Right lung (tissue), 5 donors: ENCODE results near the gene NDUFV2. TPM values are rescaled to one million over a fixed set of nuclear protein-coding genes. Genes with fewer than 3 reads are reported as not detected.

Experiments used
- DNase-seq, 2 donors: peaks; one replicate each; pipeline ENCODE4 v3.0.0-alpha.2; 2013
- polyA plus RNA-seq, 5 donors: library from polyadenylated mRNA; unstranded; fragments of 120-200 nt; gene quantifications; one replicate each; pipeline versions ENCODE4 v1.2.1 to v1.2.3, GENCODE V29; 2013; ENCODE audit warnings: inconsistent platforms in 1 of 5, low replicate concordance in 1 of 5; ENCODE audit not compliant: insufficient read length in 5 of 5, insufficient read depth in 1 of 5

Gene NDUFV2
- polyA plus RNA-seq, 5 donors = 87.4 to 122 (median 101) TPM

DNA sequence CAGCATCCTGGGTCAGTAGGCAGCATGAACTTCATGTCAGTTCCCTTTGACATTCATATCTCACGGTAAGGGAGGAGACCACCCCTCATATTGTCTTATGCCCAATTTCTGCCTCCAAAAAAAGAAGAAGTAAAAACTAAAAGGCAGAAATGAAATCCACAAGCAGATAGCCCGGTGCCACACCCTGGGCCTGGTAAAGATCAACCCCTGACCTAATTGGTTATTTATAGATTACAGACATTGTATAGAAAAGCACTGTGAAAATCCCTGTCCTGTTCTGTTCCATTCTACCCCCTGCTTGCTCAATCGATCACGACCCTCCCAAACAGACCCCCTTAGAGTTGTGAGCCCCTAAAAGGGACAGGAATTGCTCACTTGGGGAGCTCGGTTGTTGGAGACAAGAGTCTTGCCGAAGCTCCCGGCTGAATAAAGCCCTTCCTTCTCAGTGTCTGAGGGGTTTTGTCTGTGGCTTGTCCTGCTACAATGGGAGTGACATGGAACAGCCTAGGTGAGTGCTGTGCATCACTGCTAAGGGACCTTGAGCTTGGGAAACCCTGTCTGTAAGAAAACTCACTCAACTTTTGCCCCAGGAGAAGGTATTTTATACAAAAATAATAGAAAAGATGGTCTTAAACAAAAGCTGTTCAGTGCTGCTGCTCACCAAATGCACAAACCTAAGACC lies 11.1 kb downstream of the NDUFV2 start:
- no peak for DNase-seq

DNA sequence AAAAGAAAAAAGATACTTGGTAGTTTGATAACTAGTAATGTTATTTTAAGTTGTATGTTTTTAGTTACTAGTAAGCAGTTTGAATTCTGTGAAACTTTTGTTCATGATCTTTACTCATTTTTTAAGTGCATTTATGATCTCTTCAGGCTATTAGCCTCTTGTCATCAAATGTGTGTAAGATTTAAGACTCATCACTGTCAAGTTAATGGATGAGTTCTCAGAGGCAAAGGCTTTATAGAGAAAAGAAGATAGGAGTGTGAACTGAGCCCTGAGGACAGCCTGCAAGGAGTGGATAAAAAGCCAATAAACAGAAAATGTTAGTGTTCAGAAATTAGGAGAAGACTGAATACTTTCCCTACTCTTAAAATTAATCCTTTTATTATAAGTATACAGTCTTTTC lies 13.5 kb downstream of the NDUFV2 start:
- no peak for DNase-seq

DNA sequence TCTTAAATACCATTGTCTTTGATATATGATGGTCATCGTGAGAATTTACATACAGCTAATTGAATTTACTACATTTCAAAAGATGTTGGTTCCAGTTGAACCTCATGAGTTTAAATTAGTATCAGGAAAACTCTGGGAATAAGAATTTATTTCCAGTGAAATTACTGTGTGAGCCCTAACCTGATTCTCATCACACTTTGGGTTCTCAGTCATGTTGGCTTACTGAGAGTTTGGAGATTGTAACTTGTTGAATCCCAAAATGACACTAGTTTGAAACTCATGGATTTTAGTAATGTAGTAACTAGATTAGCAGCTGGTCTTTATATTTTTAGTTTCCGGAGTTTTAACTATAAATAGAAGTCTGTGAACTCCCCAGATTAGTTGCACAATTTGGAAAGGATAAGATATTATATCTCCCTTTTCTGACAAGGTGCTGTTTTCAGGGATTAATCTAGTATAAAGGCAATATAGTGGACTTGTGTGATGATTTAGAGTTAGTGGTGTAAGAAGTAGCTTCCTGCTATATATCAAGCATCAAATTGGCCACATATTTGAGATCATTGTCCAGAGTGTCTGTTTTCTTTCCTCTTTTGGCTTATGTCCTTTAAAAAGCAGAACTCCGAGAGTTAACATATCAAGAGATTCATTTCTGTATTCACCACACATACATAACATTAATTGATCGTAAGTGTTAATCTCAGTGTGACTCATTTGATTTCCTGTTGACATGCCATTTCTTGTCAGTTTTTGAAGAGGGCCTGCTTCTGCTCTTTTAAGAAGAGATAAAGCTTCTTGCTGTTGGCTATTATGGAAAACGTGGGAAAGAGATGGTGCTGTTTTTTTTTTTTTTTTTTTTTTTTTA lies 15.7 kb downstream of the NDUFV2 start:
- no peak for DNase-seq

DNA sequence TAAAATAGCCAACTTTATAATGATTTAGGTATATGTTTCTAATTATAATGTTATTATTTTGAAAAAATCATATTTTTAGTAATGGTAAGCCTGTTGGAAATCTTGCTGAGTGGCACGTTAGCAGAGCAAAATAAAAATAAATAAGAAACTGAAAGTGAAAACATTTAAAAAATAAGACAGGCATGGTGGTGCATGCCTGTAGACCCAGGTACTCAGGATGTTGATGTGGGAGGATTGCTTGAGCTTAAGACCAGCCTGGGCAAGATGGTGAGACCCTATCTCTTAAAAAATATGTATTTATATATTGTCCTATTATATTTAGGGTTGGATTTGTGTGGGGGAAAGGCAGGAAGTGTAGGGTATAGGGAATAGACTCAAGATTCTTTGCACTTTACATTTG lies 18.3 kb downstream of the NDUFV2 start:
- DNase-seq = no peak

DNA sequence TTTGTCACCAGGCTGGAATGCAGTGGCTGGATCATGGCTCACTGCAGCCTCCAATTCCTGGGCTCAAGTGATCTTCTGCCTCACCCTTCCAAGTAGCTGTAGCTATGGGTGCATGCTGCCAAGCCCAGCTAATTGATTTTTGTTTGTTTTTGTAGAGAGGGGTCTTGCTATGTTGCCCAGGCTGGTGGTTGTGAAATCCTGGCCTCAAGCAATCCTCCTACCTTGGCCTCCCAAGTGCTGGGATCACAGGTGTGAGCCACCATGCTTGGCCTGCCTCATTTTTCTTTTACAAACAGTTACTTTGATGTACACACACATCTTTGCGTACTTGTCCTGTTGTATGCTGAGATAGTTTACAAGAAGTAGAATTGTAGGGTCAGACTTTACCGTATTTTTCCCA lies 21.0 kb downstream of the NDUFV2 start:
- no peak for DNase-seq

DNA sequence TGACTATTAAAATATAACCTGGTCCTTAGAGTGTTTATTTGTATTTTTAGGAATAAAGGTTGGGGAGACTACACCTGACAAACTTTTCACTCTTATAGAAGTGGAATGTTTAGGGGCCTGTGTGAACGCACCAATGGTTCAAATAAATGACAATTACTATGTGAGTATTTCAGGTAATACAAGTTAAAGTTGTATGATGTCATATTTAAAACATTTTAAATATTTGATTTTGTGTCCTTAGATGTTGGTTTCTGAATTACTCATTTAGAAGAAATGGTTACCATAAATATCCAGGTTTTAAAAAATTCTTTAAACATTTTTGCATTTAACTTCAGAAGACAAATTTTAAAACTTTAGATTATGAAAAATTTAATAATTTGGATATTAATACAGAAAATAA lies 22.3 kb downstream of the NDUFV2 start:
- DNase-seq = no peak

DNA sequence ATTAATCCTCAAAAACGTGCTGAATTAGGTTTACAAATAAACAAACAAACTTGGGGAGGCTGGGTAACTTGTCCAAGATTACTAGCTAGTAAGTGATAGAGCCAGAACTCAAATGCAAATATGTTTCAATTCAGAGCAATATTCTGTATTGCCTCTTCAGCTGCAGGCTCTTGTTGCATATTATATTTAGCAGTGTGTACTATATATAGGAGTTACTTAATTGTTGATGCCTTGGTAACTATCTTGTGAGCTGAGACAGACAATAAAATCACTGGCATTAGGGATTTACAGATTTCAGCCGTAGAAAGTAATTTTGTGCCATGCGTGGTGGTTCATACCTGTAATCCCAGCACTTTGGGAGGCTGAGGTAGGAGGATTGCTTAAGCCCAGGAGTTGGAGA lies 23.8 kb downstream of the NDUFV2 start:
- DNase-seq = no peak

DNA sequence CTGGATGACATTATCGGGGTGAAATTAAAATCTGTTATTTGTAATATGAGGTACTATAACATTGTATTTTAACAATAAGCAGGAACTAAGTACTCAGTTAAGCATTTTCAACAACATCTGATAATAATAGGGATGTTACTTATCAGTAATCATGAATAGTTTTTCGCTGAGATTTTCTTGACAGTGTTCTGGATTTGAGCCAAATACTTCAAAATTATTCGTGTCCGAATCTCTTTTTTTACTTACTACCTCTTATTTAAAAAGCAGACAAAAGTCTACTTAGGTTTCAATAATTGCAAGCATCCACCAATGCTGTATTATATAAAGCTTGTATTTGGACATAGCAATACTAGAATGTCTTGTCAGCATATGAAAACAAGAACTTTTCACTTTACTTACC lies 27.7 kb downstream of the NDUFV2 start:
- no peak for DNase-seq

DNA sequence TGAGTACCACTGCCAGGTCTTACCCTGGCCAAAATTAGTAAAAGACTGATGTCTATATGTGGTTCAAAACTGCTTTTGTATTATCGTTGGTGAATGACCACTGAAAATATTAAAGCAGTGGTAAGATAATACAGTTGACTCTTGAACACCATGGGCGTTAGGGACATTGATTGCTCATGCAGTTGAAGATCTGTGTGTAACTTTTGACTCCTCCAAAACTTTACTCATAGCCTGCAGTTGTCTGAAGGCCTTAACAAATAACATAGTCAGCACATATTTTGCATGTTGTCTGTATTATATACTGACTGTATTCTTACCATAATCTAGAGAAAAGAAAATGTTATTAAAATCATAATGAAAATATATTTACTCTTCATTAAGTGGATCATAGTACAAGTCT lies 28.3 kb downstream of the NDUFV2 start:
- no peak for DNase-seq

DNA sequence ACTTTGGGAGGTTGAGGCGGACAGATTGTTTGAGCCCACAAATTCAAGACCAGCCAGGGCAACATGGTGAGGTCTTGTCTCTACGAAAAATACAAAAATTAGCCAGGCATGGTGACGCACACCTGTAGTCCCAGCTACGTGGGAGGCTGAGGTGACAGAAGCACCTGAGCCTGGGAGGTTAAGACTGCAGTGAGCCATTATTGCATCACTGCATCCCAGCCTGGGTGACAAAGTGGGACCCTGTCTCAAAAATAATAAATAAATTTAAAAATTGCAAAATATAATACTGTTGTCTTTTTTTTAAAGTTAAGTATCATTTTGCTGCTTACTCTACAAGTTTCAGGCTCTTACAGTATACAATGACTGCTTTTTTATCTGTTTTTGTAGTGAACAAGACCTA lies 30.1 kb downstream of the NDUFV2 start:
- no peak for DNase-seq

DNA sequence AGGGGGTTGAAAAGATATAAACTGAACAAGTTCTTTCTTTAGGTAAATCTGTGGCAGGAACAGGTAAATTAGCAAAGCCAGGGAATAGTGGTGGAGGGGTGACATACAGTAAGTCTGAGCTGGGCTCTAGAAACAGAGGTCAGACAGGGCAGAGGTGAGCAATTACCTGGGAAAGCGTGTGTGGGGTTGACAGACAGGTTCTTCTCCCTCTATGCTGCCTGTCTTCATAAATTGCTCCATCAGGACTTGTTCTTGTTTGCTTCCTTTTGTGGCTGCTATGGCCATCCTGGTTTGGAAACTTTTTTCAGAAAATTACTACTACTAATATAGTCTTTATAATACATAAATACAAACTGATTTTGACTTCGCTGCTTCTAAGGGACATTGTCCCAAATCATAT lies 30.7 kb downstream of the NDUFV2 start:
- no peak for DNase-seq

DNA sequence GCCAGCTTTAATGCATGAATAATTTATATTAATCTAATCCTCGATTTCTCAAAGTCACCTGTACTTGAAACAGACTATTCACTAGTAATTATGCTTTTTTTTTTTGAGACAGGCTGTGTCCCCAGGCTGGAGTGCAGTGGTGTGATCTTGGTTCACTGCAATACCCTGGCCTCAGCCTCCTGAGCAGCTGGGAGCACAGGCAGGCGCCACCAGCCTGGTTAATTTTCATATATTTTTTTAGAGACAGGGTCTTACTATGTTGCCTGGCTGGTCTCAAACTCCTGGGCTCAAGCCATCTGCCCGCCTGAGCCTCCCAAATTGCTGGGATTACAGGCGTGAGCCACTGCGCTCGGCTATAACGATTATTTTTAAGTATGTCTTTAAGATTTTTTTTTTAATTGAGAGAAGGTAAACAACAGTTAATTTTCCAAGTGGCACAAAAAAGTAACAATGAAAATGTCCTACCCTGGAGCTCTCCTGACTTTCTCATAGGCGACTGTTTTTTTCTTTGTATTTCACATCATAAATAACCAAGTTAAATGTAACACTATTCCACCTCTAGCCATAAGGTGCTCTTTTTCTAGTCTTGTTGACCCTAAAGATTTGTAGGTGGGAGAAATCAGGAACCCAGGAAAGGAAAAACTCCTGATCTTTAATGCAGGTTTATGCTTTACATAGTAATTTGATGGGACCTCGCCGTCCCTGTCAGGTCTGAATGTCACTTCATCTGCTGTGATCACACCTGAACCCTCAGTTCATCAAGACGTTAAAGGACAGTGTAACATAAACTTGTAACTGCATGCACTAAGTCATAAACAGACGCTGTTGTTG lies 32.8 kb downstream of the NDUFV2 start:
- DNase-seq = no peak

DNA sequence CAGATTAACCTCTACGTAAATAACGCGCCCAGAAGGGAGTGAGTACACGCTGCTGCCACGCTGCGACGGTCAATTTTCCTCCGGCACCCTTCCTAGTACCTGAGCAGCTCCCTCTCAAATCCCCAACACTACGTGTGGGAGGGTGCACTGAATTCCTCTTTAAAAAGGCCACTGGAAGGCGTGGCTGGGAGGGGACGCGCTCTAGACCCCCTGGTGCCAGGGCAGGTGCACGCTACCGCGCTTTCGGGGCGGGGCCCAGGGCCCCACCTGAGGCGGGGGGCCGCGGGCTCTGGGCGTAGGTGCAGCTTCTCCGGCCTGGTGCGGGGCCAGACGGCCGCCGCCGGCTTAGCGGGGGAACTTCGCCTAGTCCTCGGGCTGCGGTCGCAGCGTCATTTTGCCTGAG lies 33.4 kb downstream of the NDUFV2 start:
- peak in 1 of 2 donors; percentile 18 for DNase-seq

DNA sequence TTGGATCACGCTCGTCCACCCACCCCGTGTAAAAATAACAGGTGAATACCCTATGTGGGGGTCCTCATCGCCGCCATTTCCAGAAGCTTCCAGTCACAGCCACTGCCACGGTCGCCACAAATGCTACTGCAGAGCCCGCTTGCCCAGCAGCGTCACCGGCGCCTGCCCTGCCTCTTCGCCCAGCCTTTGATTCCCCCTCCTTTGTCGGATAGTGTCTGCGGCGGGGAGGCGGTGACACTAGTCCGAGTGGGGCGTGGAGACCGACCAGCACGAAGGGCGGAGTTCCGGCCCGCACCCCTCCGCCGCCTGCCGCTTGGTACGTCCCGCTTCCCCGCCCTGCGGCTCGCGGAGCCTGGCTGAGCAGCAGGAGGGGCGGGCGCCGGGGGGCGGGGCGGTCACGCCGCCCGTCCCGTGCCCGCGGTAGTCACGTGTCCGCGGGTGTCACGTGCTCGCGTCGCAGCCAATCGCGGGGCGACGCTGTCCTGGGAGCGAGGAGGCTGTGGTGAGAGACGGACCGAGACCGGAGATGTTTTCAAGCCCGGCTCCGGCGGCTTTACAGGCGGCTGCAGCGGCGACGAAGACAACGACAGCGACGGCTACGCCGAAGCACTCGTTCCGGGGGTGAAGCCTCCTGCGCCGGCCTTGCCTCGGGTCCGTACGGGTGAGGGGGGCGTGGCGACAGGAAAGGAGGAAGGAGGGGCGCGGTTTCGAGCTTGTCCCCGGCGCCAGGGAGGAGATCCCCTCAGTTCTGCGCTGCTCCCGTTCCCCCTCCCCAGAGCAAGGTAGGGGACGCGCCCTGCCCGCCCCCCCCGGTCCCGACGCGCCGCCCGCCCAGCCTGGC lies 34.0 kb downstream of the NDUFV2 start, which contains the start of gene ANKRD12:
TSS of gene ANKRD12 (plus strand) at position 467 of the 841 bp plus-strand sequence. CDS start 45,652 bp downstream, outside the sequence.
- DNase-seq = peak; percentile 98 to 99

DNA sequence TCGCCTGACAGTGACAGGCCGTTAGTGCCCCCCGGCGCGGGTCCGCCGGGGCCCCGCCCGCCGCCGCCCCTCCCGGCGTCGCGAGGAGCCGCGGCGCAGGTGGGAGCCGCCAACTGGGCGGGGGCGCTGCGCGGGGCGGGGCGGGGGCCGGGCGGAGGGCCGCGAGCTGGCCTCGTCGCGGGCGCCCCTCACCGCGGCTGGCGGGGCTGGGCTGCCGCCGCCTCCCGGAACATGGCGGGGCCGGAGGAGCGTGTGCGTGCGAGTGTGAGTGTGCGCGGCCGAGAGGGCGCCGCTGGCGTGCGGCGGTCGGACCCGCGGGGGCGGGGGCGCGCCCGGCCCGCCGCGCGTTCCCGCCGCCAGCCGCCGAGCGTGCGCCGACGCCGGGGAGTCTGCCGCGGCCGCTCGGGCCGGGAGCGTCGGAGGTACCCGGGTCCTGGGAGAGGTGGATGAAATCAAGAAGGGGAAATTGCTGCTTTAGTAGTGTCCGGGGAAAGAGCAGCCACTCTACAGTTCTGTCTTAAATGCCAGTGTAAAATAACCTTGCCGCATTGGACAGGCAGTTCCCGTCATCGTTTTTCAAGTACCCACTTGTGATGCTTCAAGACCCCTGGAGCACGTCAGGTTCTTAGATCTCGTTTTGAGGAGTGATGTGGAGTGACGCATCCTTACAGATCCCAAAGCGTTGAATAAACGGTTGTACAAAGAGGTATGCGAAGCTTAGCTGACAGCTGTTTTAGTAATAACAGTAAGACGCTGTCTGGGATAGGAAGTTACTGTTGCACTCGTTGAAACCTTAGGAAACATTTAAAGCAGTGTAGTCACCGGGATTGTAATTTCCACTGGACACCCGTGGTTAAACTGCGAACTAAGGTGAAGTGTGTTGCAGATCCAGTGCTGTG lies 34.9 kb downstream of the NDUFV2 start:
- DNase-seq = peak; percentile 60 to 70

DNA sequence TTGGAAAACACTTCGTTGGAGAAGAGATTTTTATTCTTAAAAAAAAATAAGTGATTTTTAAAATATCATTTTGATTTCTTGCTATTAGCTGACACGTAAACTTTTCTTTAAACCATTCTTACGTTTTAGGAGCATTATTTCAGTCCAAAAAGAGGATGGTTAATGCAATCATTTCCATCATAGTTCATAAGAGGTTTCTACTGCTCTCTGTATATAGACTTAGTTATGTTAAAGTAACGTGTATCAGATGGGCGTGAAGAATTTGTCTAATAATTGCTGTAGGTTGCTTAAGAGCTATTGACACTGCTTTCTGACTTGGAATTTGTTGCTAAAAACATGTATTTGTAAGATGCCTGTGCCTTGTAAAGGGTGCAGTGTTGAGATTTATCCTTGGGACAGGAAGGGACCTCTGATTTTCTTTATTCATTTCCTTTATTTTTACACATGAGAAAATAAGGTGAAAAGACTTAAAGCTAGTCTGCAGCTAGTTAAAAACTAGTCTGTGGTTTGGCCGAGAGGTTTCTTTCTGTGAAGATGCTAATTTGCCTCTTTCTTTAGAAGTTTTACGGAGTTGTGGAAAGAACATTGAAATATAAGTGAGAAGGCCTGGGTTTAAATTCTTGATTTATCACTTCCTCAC lies 37.0 kb downstream of the NDUFV2 start:
- no peak for DNase-seq

DNA sequence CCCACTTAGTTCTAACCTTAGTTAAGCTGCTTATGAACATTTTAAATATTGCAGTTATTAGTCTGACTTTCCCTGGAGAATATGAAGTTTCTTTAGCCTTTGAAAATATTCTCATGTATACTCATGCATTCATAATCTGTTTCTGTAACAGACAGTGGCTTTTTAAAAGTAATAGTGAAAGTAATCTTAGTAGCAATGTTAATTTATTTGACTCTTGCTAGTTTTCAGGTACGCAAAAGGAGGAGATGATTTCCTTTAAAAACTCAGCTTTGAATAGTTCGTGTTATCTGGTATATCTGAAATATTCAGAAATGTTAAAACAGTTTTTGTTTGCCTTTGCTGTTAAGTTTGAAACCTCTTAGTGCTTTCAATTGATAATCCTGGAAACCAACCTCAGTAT lies 37.9 kb downstream of the NDUFV2 start:
- DNase-seq = no peak

DNA sequence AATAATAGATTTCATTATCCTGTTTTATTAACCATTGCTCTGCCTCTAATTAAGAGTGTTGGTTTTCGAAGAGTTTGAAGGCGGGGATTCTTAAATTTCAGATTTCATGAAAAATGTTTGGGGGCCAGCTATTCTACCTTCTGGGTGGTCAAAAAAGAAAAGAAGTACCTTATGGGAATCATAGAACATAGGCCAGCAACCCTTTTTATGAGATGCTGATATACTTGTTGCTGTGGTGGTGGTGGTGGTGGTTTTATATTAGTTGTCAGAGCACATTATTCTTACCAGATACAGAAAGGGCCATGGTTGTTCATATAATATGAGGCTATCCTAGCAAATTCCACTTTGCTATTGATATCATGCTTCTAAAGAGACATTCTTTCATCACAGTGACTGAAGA lies 38.5 kb downstream of the NDUFV2 start:
- no peak for DNase-seq

DNA sequence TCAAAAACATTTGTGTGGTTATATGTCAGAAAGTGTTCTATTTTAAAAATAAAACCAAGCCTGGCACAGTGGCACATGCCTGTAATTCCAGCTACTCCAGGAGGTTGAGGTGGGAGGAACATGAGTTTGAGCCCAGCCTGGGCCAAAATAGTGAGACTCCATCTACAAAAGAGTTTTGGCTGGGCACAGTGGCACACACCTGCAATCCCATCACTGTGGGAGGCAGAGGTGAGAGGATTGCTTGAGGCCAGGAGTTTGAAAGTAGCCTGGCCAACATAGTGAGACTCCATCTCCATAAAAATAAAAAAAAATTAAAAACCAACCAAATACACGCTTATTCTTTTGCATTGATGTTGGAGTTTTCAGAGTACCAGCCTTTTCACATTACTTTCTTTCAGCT lies 43.7 kb downstream of the NDUFV2 start:
- DNase-seq = no peak
